Neuronal stem cell (in vitro differentiated cells): ENCODE results near the gene VPS13D.

Experiments
- DNase-seq: peaks from one replicate; pipeline ENCODE4 v3.0.0-alpha.2; 2013; ENCODE audit warnings: low spot score
- H2AFZ ChIP-seq: one replicate; pipeline ENCODE4 v1.6.1; 2013; ENCODE audit warnings: mild to moderate bottlenecking, low read length, inconsistent platforms
- H2AK5ac ChIP-seq: 2 replicates; pipeline ENCODE4 v1.6.1; 2013; ENCODE audit warnings: low read depth, mild to moderate bottlenecking, inconsistent platforms, low read length, moderate library complexity, mixed read lengths
- H2BK120ac ChIP-seq: 2 replicates; pipeline ENCODE4 v1.6.1; 2013; ENCODE audit warnings: low read depth, mild to moderate bottlenecking, inconsistent platforms, low read length, moderate library complexity, mixed read lengths
- H2BK12ac ChIP-seq: one replicate; pipeline ENCODE4 v1.6.1; 2013; ENCODE audit warnings: low read length, inconsistent platforms
- H2BK15ac ChIP-seq: 2 replicates; pipeline ENCODE4 v1.6.1; 2013; ENCODE audit warnings: mild to moderate bottlenecking, low read length, inconsistent platforms, mixed read lengths
- H2BK5ac ChIP-seq: one replicate; pipeline ENCODE4 v1.6.1; 2013; ENCODE audit warnings: inconsistent platforms, mild to moderate bottlenecking, low read length, moderate library complexity
- H3K14ac ChIP-seq: one replicate; pipeline ENCODE4 v1.6.1; 2013; ENCODE audit warnings: low read length, inconsistent platforms
- H3K18ac ChIP-seq: 2 replicates; pipeline ENCODE4 v1.6.1; 2013; ENCODE audit warnings: low read length, inconsistent platforms
- H3K23ac ChIP-seq: 2 replicates; pipeline ENCODE4 v1.6.1; 2013; ENCODE audit warnings: low read depth, mild to moderate bottlenecking, mixed read lengths, low read length, inconsistent platforms; ENCODE audit not compliant: poor library complexity
- H3K27ac ChIP-seq: replicated peaks from 3 replicates; pipeline ENCODE4 v1.5.1; 2013; ENCODE audit warnings: low read length, inconsistent platforms
- H3K27me3 ChIP-seq, 3 experiments: 2 replicates each; pipeline ENCODE4 v1.6.1; 2013; ENCODE audit warnings: low read length in 3 of 3, mild to moderate bottlenecking in 2 of 3, inconsistent platforms in 1 of 3, low read depth in 1 of 3, mixed read lengths in 1 of 3, moderate library complexity in 1 of 3; ENCODE audit not compliant: control insufficient read depth in 3 of 3, insufficient read depth in 3 of 3
- H3K36me3 ChIP-seq, 2 donors: replicated peaks in 1 of 2; 2 replicates each; pipeline ENCODE4 v1.6.1; 2013; ENCODE audit warnings: low read length in 2 of 2; ENCODE audit not compliant: control insufficient read depth in 2 of 2, insufficient read depth in 2 of 2
- H3K4ac ChIP-seq: 2 replicates; pipeline ENCODE4 v1.6.1; 2013; ENCODE audit warnings: inconsistent platforms, mild to moderate bottlenecking, low read length, moderate library complexity
- H3K4me1 ChIP-seq, 2 donors: 1 replicate in 1 of 2; 2 replicates in 1 of 2; pipeline ENCODE4 v1.6.1; 2013; ENCODE audit warnings: low read length in 2 of 2, low read depth in 1 of 2; ENCODE audit not compliant: control insufficient read depth in 2 of 2, insufficient read depth in 1 of 2
- H3K4me2 ChIP-seq: one replicate; pipeline ENCODE4 v1.6.1; 2013; ENCODE audit warnings: mild to moderate bottlenecking, low read length, inconsistent platforms; ENCODE audit not compliant: insufficient read depth, poor library complexity, severe bottlenecking
- H3K4me3 ChIP-seq, 2 donors: 2 replicates each; pipeline ENCODE4 v1.5.1; 2013; ENCODE audit warnings: low read length in 2 of 2, mild to moderate bottlenecking in 2 of 2, inconsistent platforms in 1 of 2, moderate library complexity in 1 of 2
- H3K79me1 ChIP-seq: one replicate; pipeline ENCODE4 v1.6.1; 2013; ENCODE audit warnings: low read depth, mild to moderate bottlenecking, inconsistent platforms, low read length, moderate library complexity
- H3K9ac ChIP-seq: one replicate; pipeline ENCODE4 v1.6.1; 2013; ENCODE audit warnings: mild to moderate bottlenecking, low read depth, low read length, inconsistent platforms; ENCODE audit not compliant: poor library complexity
- H3K9me3 ChIP-seq, 2 donors: replicated peaks in 1 of 2; 2 replicates each; pipeline versions ENCODE3 to v1.6.1; 2013; ENCODE audit warnings: low read length in 2 of 2, mild to moderate bottlenecking in 2 of 2, inconsistent platforms in 1 of 2, low read depth in 1 of 2, mixed read lengths in 1 of 2, moderate library complexity in 1 of 2; ENCODE audit not compliant: control insufficient read depth in 2 of 2, insufficient read depth in 1 of 2
- H4K8ac ChIP-seq: one replicate; pipeline ENCODE4 v1.6.1; 2013; ENCODE audit warnings: low read depth, mild to moderate bottlenecking, inconsistent platforms, low read length, moderate library complexity
- H4K91ac ChIP-seq: one replicate; pipeline ENCODE4 v1.6.1; 2013; ENCODE audit warnings: low read length, low read depth, mild to moderate bottlenecking, inconsistent platforms; ENCODE audit not compliant: poor library complexity
- WGBS, 2 donors: extraction: QIAGEN DNeasy Blood & Tissue Kit; methylation state at CpG; one replicate each; pipeline ENCODE4 v1.1.7; 2013; ENCODE audit warnings: missing lambda C conversion rate in 2 of 2, mixed read lengths in 1 of 2; ENCODE audit not compliant: insufficient read length in 2 of 2, insufficient replicate concordance in 1 of 2; ENCODE audit errors: extremely low coverage in 2 of 2; 5-methylcytosine and 5-hydroxymethylcytosine counted together

VPS13D gene

DNA sequence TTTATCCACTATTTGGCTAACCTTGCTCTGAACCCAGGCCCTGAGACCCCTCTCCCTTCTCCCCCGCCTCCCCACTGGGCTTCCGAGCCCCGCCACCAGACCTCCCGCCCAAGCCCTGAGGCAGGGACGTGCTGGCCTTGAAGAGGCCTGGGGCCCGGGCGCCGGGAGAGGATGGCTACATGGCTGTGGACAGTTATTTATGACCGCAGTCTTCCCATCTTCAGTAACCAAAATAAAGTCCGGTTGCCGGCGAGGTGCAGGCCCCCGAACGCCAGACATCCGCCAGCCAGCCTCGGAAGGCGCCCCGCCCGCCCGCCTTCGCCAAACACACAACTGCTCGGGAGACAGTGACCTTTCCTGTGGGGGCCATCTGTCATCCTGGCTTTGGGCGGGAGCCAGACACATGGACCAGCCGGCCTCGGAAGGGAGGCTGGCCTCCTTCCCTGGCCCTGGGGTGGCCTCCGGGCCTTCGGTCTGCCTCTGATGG is 319.2 kb downstream of the VPS13D start:
- H2BK120ac ChIP-seq = peak overlapping the region; percentile 47
- H3K4me3 ChIP-seq = no peak overlapping the region
- peak overlapping the region; percentile 73 for H2AK5ac ChIP-seq
- H2BK15ac ChIP-seq = peak overlapping the region; percentile 3
- H3K79me1 ChIP-seq = no peaks in the 10 kb centered on the region
- H3K9me3 ChIP-seq = no peaks in the 10 kb centered on the region
- no peak overlapping the region for H4K91ac ChIP-seq
- H3K4me1 ChIP-seq = peaks cover 7 to 31% of the 10 kb centered on the region in 2 donors
- no peaks in the 10 kb centered on the region for H3K36me3 ChIP-seq
- no peak overlapping the region for H3K4me2 ChIP-seq
- H3K27me3 ChIP-seq = no peaks in the 10 kb centered on the region
- H3K18ac ChIP-seq = peak overlapping the region; percentile 97
- no peak overlapping the region for H3K14ac ChIP-seq
- H4K8ac ChIP-seq = no peak overlapping the region
- H2AFZ ChIP-seq = no peak overlapping the region
- WGBS, 2 donors = no CpG with 5 or more reads among the region's 27 CpGs
- no peak overlapping the region for H3K23ac ChIP-seq
- peak overlapping the region; percentile 57 for H3K27ac ChIP-seq
- peak overlapping the region; percentile 95 for H2BK12ac ChIP-seq
- H2BK5ac ChIP-seq = peak overlapping the region; percentile 97
- peak overlapping the region; percentile 2 for H3K4ac ChIP-seq
- H3K9ac ChIP-seq = no peak overlapping the region
- DNase-seq = no peak

DNA sequence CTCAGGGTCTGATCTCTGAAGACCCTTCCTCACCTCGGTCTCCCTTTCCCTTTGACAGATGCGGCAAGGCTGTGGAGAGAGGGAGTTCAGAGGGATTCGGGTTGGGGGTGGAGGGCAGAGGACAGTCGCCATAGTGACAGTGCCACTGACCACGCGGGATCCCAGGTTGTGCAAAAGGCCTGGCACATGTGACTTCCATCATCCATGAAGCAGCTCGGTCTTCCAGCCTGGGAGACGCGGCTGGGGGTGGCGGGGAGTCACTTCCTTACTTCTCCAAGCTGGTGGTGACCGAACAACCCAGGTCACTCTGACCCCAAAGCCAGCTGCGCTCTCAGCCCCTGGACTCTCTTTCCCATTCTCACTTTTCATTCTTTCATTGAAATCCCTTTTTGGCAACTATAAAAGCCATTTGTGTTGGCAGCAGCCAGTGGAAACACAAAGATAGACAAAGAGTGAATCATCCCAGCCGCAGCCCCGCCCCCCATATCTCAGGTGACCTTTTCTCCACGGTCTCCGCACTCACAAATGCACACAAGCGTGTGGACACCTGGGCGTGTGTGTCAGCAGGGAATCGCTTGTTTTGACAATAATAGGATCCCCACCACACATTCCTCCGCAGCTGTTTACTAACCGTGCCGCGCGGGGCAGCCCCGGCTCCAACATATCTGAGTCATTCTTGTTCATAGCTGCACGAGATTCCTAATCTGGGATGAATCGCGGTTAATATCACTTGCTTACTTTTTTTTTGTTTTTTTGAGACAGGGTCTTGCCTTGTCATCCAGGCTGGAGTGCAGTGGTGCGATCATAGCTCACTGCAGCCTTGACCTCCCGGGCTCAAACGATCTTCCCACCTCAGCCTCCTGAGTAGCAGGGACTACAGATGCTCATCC is 319.9 kb downstream of the VPS13D start:
- peak overlapping the region; percentile 97 for H3K18ac ChIP-seq
- no peak overlapping the region for H3K4me3 ChIP-seq
- peak overlapping the region; percentile 70 for H2BK15ac ChIP-seq
- no CpG with 5 or more reads among the region's 31 CpGs for WGBS, 2 donors
- peak overlapping the region; percentile 57 for H3K27ac ChIP-seq
- no peaks in the 10 kb centered on the region for H3K9me3 ChIP-seq
- H2BK5ac ChIP-seq = peak overlapping the region; percentile 97
- no peak overlapping the region for H3K4me2 ChIP-seq
- no peaks in the 10 kb centered on the region for H3K36me3 ChIP-seq
- H3K14ac ChIP-seq = no peak overlapping the region
- H3K23ac ChIP-seq = peak overlapping the region; percentile 34
- H3K4me1 ChIP-seq = peaks cover 7 to 31% of the 10 kb centered on the region in 2 donors
- no peak overlapping the region for H2BK12ac ChIP-seq
- DNase-seq = peak; percentile 35
- no peak overlapping the region for H4K8ac ChIP-seq
- peak overlapping the region; percentile 47 for H2BK120ac ChIP-seq
- peak overlapping the region; percentile 8 for H2AFZ ChIP-seq
- H3K79me1 ChIP-seq = no peaks in the 10 kb centered on the region
- H3K9ac ChIP-seq = no peak overlapping the region
- no peaks in the 10 kb centered on the region for H3K27me3 ChIP-seq
- H3K4ac ChIP-seq = peak overlapping the region; percentile 2
- peak overlapping the region; percentile 99 for H2AK5ac ChIP-seq
- no peak overlapping the region for H4K91ac ChIP-seq

GRCh38 chr1:12551584-12551983 is 321.8 kb downstream of the VPS13D start:
- H3K18ac ChIP-seq = peak overlapping the region; percentile 94
- no peak overlapping the region for H2AFZ ChIP-seq
- peak overlapping the region; percentile 99 for H2AK5ac ChIP-seq
- H2BK12ac ChIP-seq = no peak overlapping the region
- peak overlapping the region; percentile 52 for H2BK120ac ChIP-seq
- peak overlapping the region; percentile 73 for H2BK5ac ChIP-seq
- H3K36me3 ChIP-seq = no peaks in the 10 kb centered on the region
- DNase-seq = no peak
- H2BK15ac ChIP-seq = peak overlapping the region; percentile 76
- H3K4ac ChIP-seq = no peak overlapping the region
- H4K8ac ChIP-seq = no peak overlapping the region
- H4K91ac ChIP-seq = peak overlapping the region; percentile 11
- H3K23ac ChIP-seq = no peak overlapping the region
- no peaks in the 10 kb centered on the region for H3K27me3 ChIP-seq
- H3K9me3 ChIP-seq = no peaks in the 10 kb centered on the region
- no peak overlapping the region for H3K4me2 ChIP-seq
- peak overlapping the region; percentile 25 for H3K14ac ChIP-seq
- no peak overlapping the region for H3K9ac ChIP-seq
- peaks cover 7 to 34% of the 10 kb centered on the region in 2 donors for H3K4me1 ChIP-seq
- H3K4me3 ChIP-seq = no peak overlapping the region
- no peaks in the 10 kb centered on the region for H3K79me1 ChIP-seq
- no peak overlapping the region for H3K27ac ChIP-seq

GRCh38 chr1:12552111-12552888 is 322.5 kb downstream of the VPS13D start:
- Histone ChIP-seq H2BK5ac (peak overlapping the region; percentile 73), H4K8ac (no peak overlapping the region), H4K91ac (peak overlapping the region; percentile 62), H3K9ac (peak overlapping the region; percentile 30), H3K27ac (no peak overlapping the region), H3K9me3 (peaks cover 0 to under 1% of the 10 kb centered on the region in 2 donors), H2BK12ac (peak overlapping the region; percentile 98), H3K27me3 (no peaks in the 10 kb centered on the region), H3K18ac (peak overlapping the region; percentile 94), H3K36me3 (no peaks in the 10 kb centered on the region), H3K4me1 (peaks cover 7 to 38% of the 10 kb centered on the region in 2 donors), H2AFZ (no peak overlapping the region), H2BK120ac (peak overlapping the region; percentile 99), H3K4me2 (no peak overlapping the region), H3K79me1 (no peaks in the 10 kb centered on the region), H3K4ac (peak overlapping the region; percentile 96), H3K23ac (peak overlapping the region; percentile 59), H3K14ac (peak overlapping the region; percentile 25), H3K4me3 (no peak overlapping the region), H2BK15ac (peak overlapping the region; percentile 76), H2AK5ac (peak overlapping the region; percentile 99)
- no CpG with 5 or more reads among the region's 27 CpGs for WGBS, 2 donors
- no peak for DNase-seq
